ENCODE data around the gene RPS6KL1.

GRCh38 chr14:74954232-74954946, 31.3 kb upstream of the RPS6KL1 start:
- TF ChIP-seq CTCF (IDR thresholded peaks at IDR 0.05) (no peak), POLR2A (IDR thresholded peaks at IDR 0.05) (no peak)

All from heart left ventricle (tissue), 13 donors.